Measurements from ENCODE around the gene IL34.
"Not testable (repeated sequence)": the region's sequence is repeated elsewhere in the genome, so short reads cannot be mapped to it uniquely, and the experiment has no call there.

IL34 gene

DNA sequence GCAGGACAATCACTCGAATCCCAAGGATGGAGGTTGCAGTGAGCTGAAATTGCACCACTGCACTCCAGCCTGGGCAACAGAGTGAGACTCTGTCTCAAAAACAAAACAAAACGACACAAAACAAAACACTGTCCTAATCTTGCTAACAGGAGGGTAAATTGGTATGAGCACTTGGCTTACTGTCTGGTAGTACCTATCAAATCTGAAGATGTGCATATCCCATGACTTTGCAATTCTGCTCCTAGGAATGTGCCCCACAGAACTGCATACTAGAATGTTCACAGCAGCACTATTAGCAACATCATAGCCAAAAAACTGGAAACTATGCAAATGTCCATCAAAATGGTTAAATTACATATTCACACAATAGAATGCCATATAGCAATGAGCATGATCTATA, 23.8 kb downstream of the IL34 start:
- TF ChIP-seq, protein P1, sequence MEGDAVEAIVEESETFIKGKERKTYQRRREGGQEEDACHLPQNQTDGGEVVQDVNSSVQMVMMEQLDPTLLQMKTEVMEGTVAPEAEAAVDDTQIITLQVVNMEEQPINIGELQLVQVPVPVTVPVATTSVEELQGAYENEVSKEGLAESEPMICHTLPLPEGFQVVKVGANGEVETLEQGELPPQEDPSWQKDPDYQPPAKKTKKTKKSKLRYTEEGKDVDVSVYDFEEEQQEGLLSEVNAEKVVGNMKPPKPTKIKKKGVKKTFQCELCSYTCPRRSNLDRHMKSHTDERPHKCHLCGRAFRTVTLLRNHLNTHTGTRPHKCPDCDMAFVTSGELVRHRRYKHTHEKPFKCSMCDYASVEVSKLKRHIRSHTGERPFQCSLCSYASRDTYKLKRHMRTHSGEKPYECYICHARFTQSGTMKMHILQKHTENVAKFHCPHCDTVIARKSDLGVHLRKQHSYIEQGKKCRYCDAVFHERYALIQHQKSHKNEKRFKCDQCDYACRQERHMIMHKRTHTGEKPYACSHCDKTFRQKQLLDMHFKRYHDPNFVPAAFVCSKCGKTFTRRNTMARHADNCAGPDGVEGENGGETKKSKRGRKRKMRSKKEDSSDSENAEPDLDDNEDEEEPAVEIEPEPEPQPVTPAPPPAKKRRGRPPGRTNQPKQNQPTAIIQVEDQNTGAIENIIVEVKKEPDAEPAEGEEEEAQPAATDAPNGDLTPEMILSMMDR (IDR thresholded peaks at IDR 0.05; ENCODE audit: insufficient read depth, low read length, poor library complexity, severe bottlenecking) = no peak
- no peak for TF ChIP-seq EZH2phosphoT487 (conservative IDR thresholded peaks at IDR 0.05; ENCODE audit: low read length)
- H3K27ac ChIP-seq (ENCODE audit: low read depth, low read length) = no peak overlapping the region
- H3K9me2 ChIP-seq (replicated peaks; ENCODE audit: insufficient read depth, low read length) = no peaks in the 10 kb centered on the region
- no peaks in the 10 kb centered on the region for H3F3A ChIP-seq (ENCODE audit: insufficient read depth)
- no peak overlapping the region for H2AFZ ChIP-seq (ENCODE audit: low read depth, low read length, severe bottlenecking)
- H3K4me2 ChIP-seq (ENCODE audit: low read depth, low read length, poor library complexity, severe bottlenecking) = no peak overlapping the region
- H3K27me3 ChIP-seq (ENCODE audit: low read length) = no peaks in the 10 kb centered on the region
- no peaks in the 10 kb centered on the region for H4K20me1 ChIP-seq (ENCODE audit: low read depth, low read length)
- H3K4me3 ChIP-seq (ENCODE audit: insufficient read depth, low read length, poor library complexity, severe bottlenecking) = no peak overlapping the region
- no peaks in the 10 kb centered on the region for H3K36me3 ChIP-seq (ENCODE audit: low read length)
- H3K79me2 ChIP-seq (ENCODE audit: insufficient read depth, low read length) = no peaks in the 10 kb centered on the region
- H3K9me3 ChIP-seq (ENCODE audit: insufficient read depth, low read length) = no peaks in the 10 kb centered on the region
- H3K9ac ChIP-seq (ENCODE audit: low read length) = no peak overlapping the region

DNA sequence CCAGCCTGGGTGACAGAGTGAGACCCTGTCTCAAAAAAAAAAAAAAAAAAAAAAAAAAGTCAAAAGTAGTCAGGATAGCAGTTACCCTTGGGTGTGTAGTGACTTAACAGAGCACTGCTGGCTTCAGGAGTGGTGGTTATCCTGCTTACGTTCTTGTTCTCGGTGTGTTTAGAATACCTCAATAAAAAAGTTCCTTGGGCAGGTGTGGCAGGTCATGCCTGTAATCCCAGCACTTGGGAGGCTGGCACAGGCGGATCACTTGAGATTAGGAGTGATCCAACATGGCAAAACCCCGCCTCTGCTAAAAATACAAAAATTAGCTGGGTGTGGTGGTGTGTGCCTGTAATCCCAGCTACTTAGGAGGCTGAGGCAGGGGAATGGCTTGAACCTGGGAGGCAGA, 24.6 kb downstream of the IL34 start:
- H3K9me3 ChIP-seq (ENCODE audit: insufficient read depth, low read length); H3K36me3 ChIP-seq (ENCODE audit: low read length): not testable (repeated sequence)

DNA sequence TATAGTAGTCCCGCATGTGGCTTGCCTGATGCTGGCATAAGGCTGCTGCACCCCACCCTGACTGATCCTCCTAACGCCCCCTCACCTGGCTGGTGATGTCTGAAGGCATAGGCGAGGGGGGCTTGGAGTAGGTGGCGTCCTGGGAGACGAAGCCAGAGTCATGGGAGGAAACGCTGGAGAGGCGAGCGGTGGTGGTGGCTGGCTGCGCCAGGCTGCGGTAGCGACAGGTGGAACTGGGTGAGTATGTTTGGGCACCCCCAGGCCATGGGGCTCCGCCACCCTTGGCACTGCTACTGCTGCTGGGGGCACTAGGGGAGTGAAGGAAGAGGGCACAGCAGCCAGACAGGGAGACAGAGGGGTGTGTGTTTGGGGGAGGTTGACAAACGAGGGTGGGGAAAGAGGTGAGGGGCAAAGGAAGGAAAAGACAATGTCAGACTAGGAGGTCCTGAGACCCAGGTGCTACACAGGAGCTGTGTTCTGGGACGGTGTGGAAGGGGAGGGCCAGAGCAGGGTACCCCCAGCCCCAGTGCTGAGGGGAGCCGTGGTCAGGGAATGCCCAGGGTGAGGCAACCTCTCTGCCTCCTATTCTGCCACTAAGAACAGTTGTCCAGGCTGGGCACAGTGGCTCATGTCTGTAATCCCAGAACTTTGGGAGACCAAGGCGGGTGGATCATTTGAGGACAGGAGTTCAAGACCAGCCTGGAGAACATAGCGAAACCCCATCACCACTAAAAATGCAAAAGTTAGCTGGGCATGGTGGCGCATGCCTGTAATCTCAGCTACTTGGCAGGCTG, 28.1 kb downstream of the IL34 start:
- no peaks in the 10 kb centered on the region for H3K79me2 ChIP-seq (ENCODE audit: insufficient read depth, low read length)
- H3K9me2 ChIP-seq (replicated peaks; ENCODE audit: insufficient read depth, low read length) = no peaks in the 10 kb centered on the region
- no peaks in the 10 kb centered on the region for H3K27me3 ChIP-seq (ENCODE audit: low read length)
- no peaks in the 10 kb centered on the region for H4K20me1 ChIP-seq (ENCODE audit: low read depth, low read length)
- no peak overlapping the region for H2AFZ ChIP-seq (ENCODE audit: low read depth, low read length, severe bottlenecking)
- H3K4me2 ChIP-seq (ENCODE audit: low read depth, low read length, poor library complexity, severe bottlenecking) = no peak overlapping the region
- H3K36me3 ChIP-seq (ENCODE audit: low read length) = no peaks in the 10 kb centered on the region
- no peak overlapping the region for H3K9ac ChIP-seq (ENCODE audit: low read length)
- no peak for TF ChIP-seq EZH2phosphoT487 (conservative IDR thresholded peaks at IDR 0.05; ENCODE audit: low read length)
- TF ChIP-seq, protein P1 (IDR thresholded peaks at IDR 0.05; ENCODE audit: insufficient read depth, low read length, poor library complexity, severe bottlenecking) = no peak
- no peak overlapping the region for H3K4me3 ChIP-seq (ENCODE audit: insufficient read depth, low read length, poor library complexity, severe bottlenecking)
- no peaks in the 10 kb centered on the region for H3K9me3 ChIP-seq (ENCODE audit: insufficient read depth, low read length)
- H3F3A ChIP-seq (ENCODE audit: insufficient read depth) = no peaks in the 10 kb centered on the region
- no peak overlapping the region for H3K27ac ChIP-seq (ENCODE audit: low read depth, low read length)

More for the DNA sequence above, 24.6 kb downstream of the IL34 start:
- H3K27me3 ChIP-seq (ENCODE audit: low read length); H4K20me1 ChIP-seq (ENCODE audit: low read depth, low read length); H3K79me2 ChIP-seq (ENCODE audit: insufficient read depth, low read length); H3K9ac ChIP-seq (ENCODE audit: low read length); H3K4me3 ChIP-seq (ENCODE audit: insufficient read depth, low read length, poor library complexity, severe bottlenecking); H3K27ac ChIP-seq (ENCODE audit: low read depth, low read length); H3F3A ChIP-seq (ENCODE audit: insufficient read depth); H2AFZ ChIP-seq (ENCODE audit: low read depth, low read length, severe bottlenecking); H3K9me2 ChIP-seq (replicated peaks; ENCODE audit: insufficient read depth, low read length); H3K4me2 ChIP-seq (ENCODE audit: low read depth, low read length, poor library complexity, severe bottlenecking): not testable (repeated sequence)

DNA sequence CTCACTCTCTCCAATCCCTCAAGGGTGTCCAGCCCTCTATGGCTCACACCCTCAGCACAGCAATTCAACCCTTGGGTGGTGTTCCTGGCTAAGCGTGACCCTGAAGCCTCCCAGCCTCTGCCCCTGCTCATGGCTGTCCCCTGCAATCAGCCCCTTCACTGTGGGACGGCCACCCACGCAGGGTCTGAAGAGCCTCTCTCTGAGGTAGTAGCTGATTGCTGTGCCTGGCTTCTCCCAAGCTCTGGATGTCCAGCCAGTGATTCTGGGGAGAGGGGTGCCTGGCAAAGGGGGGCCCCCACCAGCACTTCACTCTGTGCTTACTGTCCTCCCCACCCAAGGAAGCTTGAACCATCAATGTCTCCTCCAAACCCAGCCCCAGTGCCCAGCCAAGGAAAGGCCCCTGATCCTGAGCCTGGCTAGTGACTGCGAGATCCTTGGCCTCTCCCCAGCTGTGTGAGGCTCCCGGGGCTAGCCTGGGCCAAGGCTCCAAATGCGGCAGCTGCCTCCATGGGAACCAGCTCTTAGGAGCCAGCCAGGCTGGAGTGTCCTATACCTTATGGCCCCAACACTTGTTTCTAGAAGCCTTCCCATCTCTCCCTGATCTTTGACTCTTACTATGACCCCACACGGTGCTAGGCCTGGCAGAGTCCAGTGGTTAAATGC, 29.6 kb downstream of the IL34 start:
- Histone ChIP-seq H3K9me3 (ENCODE audit: insufficient read depth, low read length) (no peaks in the 10 kb centered on the region), H3K79me2 (ENCODE audit: insufficient read depth, low read length) (no peaks in the 10 kb centered on the region), H3K27ac (ENCODE audit: low read depth, low read length) (no peak overlapping the region), H4K20me1 (ENCODE audit: low read depth, low read length) (no peaks in the 10 kb centered on the region), H3K4me3 (ENCODE audit: insufficient read depth, low read length, poor library complexity, severe bottlenecking) (no peak overlapping the region), H3K9ac (ENCODE audit: low read length) (no peak overlapping the region), H3K27me3 (ENCODE audit: low read length) (no peaks in the 10 kb centered on the region), H3K4me2 (ENCODE audit: low read depth, low read length, poor library complexity, severe bottlenecking) (no peak overlapping the region), H3K36me3 (ENCODE audit: low read length) (no peaks in the 10 kb centered on the region), H3K9me2 (replicated peaks; ENCODE audit: insufficient read depth, low read length) (no peaks in the 10 kb centered on the region), H3F3A (ENCODE audit: insufficient read depth) (no peaks in the 10 kb centered on the region), H2AFZ (ENCODE audit: low read depth, low read length, severe bottlenecking) (no peak overlapping the region)
- TF ChIP-seq, protein P1 (IDR thresholded peaks at IDR 0.05; ENCODE audit: insufficient read depth, low read length, poor library complexity, severe bottlenecking) = no peak
- no peak for TF ChIP-seq EZH2phosphoT487 (conservative IDR thresholded peaks at IDR 0.05; ENCODE audit: low read length)

All from SU-DHL-6 (cell line).